ENCODE data around the gene CETN1. TPM values are rescaled to one million over a fixed set of nuclear protein-coding genes. Genes with fewer than 3 reads are reported as not detected.

The CETN1 gene
- total RNA-seq (not detected in 2 replicates), polyA plus RNA-seq (not detected in 2 replicates), polyA minus RNA-seq (not detected in 2 replicates)
- not detected for total RNA-seq (2013)

DNA sequence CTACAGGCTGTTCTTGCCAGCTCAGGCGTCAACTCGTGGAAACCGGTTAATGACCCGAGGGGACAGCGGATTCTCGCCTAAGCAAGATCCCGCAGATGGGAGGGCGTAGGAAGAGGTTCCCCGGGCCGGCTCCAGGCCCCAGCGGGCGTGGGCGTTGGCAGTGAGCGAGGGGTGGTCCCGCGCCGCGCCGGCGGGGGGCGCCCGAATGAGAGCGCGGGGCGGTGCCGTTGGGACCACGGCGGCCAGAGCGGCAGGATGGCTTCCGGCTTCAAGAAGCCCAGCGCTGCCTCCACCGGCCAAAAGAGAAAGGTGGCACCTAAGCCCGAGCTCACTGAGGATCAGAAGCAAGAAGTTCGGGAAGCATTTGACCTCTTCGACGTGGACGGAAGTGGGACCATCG is at the start of gene CETN1:
CETN1 (plus strand) TSS at position 227 of the 400 bp plus-strand sequence; CDS start at position 256, 29 bp downstream.
- ATAC-seq (ENCODE audit: low read depth) (no peak), DNase-seq (no peak)
- H3K27me3 Mint-ChIP-seq = peaks cover 3% of the 10 kb centered on the region
- 99% methylated on average over 38 of the region's 38 CpGs for WGBS (ENCODE audit: insufficient coverage)
- H3K4me3 Mint-ChIP-seq = no peak within 1 kb of the TSS
- TF ChIP-seq EZH2 (IDR thresholded peaks at IDR 0.05; ENCODE audit: borderline replicate concordance, insufficient read depth, low read depth, low read length, poor library complexity, severe bottlenecking) = no peak
- TF ChIP-seq CTCF (IDR thresholded peaks at IDR 0.05) = no peak
- Histone ChIP-seq H3K4me1 (ENCODE audit: control insufficient read depth in 2 of 2, insufficient read depth in 2 of 2, low read length in 2 of 2) (no peaks in the 10 kb centered on the region), H2AFZ (ENCODE audit: insufficient read depth, low read depth, low read length, poor library complexity, severe bottlenecking) (no peak within 1 kb of the TSS), H3K9ac (ENCODE audit: low read length) (no peak within 1 kb of the TSS), H3K9me3 (ENCODE audit: control extremely low read depth in 1 of 3, control insufficient read depth in 2 of 3, insufficient read depth in 1 of 3, low read length in 2 of 3) (peaks cover 0 to 9% (median 0%) of the 10 kb centered on the region in 3 donors), H3K27ac (ENCODE audit: low read length in 2 of 2) (no peak within 1 kb of the TSS), H3K27me3 (replicated peaks in 1 of 4; ENCODE audit: control extremely low read depth in 1 of 4, control insufficient read depth in 3 of 4, insufficient read depth in 4 of 4, low read length in 3 of 4) (no peaks in the 10 kb centered on the region), H3K4me2 (replicated peaks; ENCODE audit: low read depth, low read length, poor library complexity, severe bottlenecking) (no peak within 1 kb of the TSS), H3K79me2 (ENCODE audit: control insufficient read depth, insufficient read depth, low read length) (no peaks in the 10 kb centered on the region), H4K20me1 (ENCODE audit: control insufficient read depth, insufficient read depth, low read length, poor library complexity, severe bottlenecking) (no peaks in the 10 kb centered on the region), H3K4me3 (ENCODE audit: control extremely low read depth in 1 of 5, extremely low read depth in 1 of 5, insufficient read depth in 1 of 5, low read depth in 2 of 5, low read length in 4 of 5) (no peak within 1 kb of the TSS), H3K36me3 (replicated peaks in 1 of 2; ENCODE audit: control extremely low read depth in 1 of 2, control insufficient read depth in 1 of 2, extremely low read depth in 1 of 2, insufficient read depth in 2 of 2, low read length in 1 of 2) (no peaks in the 10 kb centered on the region)
- no peaks in the 10 kb centered on the region for H3K9me3 Mint-ChIP-seq (ENCODE audit: insufficient read depth)
- H3K4me1 Mint-ChIP-seq = no peaks in the 10 kb centered on the region
- intact Hi-C loops (cut with micrococcal nuclease) = no loop called here
- CTCF ChIA-PET = no interaction called here
- H3K27ac Mint-ChIP-seq = no peak within 1 kb of the TSS
- POLR2A ChIA-PET = no interaction called here

GRCh38 chr18:532018-532417 is 48.2 kb upstream of the CETN1 start:
- H3K4me1 Mint-ChIP-seq = no peaks in the 10 kb centered on the region
- 80% methylated on average over 4 of the region's 4 CpGs for WGBS (ENCODE audit: insufficient coverage)
- Histone ChIP-seq H3K9ac (ENCODE audit: low read length) (no peak overlapping the region), H3K4me2 (replicated peaks; ENCODE audit: low read depth, low read length, poor library complexity, severe bottlenecking) (no peak overlapping the region), H3K36me3 (replicated peaks in 1 of 2; ENCODE audit: control extremely low read depth in 1 of 2, control insufficient read depth in 1 of 2, extremely low read depth in 1 of 2, insufficient read depth in 2 of 2, low read length in 1 of 2) (no peaks in the 10 kb centered on the region), H4K20me1 (ENCODE audit: control insufficient read depth, insufficient read depth, low read length, poor library complexity, severe bottlenecking) (no peaks in the 10 kb centered on the region), H3K4me3 (ENCODE audit: control extremely low read depth in 1 of 5, extremely low read depth in 1 of 5, insufficient read depth in 1 of 5, low read depth in 2 of 5, low read length in 4 of 5) (no peak overlapping the region), H3K9me3 (ENCODE audit: control extremely low read depth in 1 of 3, control insufficient read depth in 2 of 3, insufficient read depth in 1 of 3, low read length in 2 of 3) (no peaks in the 10 kb centered on the region), H3K4me1 (ENCODE audit: control insufficient read depth in 2 of 2, insufficient read depth in 2 of 2, low read length in 2 of 2) (no peaks in the 10 kb centered on the region), H3K79me2 (ENCODE audit: control insufficient read depth, insufficient read depth, low read length) (no peaks in the 10 kb centered on the region), H3K27me3 (replicated peaks in 1 of 4; ENCODE audit: control extremely low read depth in 1 of 4, control insufficient read depth in 3 of 4, insufficient read depth in 4 of 4, low read length in 3 of 4) (no peaks in the 10 kb centered on the region), H2AFZ (ENCODE audit: insufficient read depth, low read depth, low read length, poor library complexity, severe bottlenecking) (no peak overlapping the region), H3K27ac (ENCODE audit: low read length in 2 of 2) (no peak overlapping the region)
- peaks cover 4% of the 10 kb centered on the region for H3K27me3 Mint-ChIP-seq
- ATAC-seq (ENCODE audit: low read depth) = no peak
- ChIA-PET CTCF (no interaction called here), POLR2A (no interaction called here)
- no peak for DNase-seq
- no peak overlapping the region for H3K27ac Mint-ChIP-seq
- no peaks in the 10 kb centered on the region for H3K9me3 Mint-ChIP-seq (ENCODE audit: insufficient read depth)
- intact Hi-C loops (cut with micrococcal nuclease) = no loop called here
- no peak overlapping the region for H3K4me3 Mint-ChIP-seq
- no peak for TF ChIP-seq CTCF (IDR thresholded peaks at IDR 0.05)
- no peak for TF ChIP-seq EZH2 (IDR thresholded peaks at IDR 0.05; ENCODE audit: borderline replicate concordance, insufficient read depth, low read depth, low read length, poor library complexity, severe bottlenecking)
